Fibroblast of lung (primary cell): Measurements from ENCODE around the gene HSPG2. TPM values are rescaled to one million over a fixed set of nuclear protein-coding genes. Genes with fewer than 3 reads are reported as not detected.

Source experiments
- DNase-seq, 2 donors: peaks; one replicate each; pipeline versions ENCODE4 v3.0.0 to v3.0.0-alpha.2; 2010; ENCODE audit warnings: low read depth in 2 of 2
- H2AFZ ChIP-seq: 2 replicates; pipeline ENCODE4 v1.5.1; 2012; ENCODE audit warnings: low read length, control low read depth, inconsistent platforms
- H3K27ac ChIP-seq: 2 replicates; pipeline ENCODE4 v1.5.1; 2011; ENCODE audit warnings: low read length, control low read depth; ENCODE audit not compliant: insufficient read depth
- H3K27me3 ChIP-seq: 2 replicates; pipeline ENCODE4 v1.5.1; 2011; ENCODE audit warnings: mild to moderate bottlenecking, low read length; ENCODE audit not compliant: control insufficient read depth, insufficient read depth
- H3K36me3 ChIP-seq: 2 replicates; pipeline ENCODE4 v1.5.1; 2011; ENCODE audit warnings: low read length; ENCODE audit not compliant: control insufficient read depth, insufficient read depth
- H3K4me1 ChIP-seq: 2 replicates; pipeline ENCODE4 v1.5.1; 2011; ENCODE audit warnings: low read length; ENCODE audit not compliant: control insufficient read depth, insufficient read depth; ENCODE audit errors: extremely low read depth
- H3K4me2 ChIP-seq: 2 replicates; pipeline ENCODE4 v1.5.1; 2011; ENCODE audit warnings: low read length, control low read depth; ENCODE audit not compliant: insufficient read depth; ENCODE audit errors: extremely low read depth
- H3K4me3 ChIP-seq, 4 experiments: fragments of 200-600 bp in 1 of 4; sonication (generic) in 1 of 4; replicated peaks in 1 of 4; 2 replicates each; pipeline ENCODE4 v1.5.1; 2011 to 2016; ENCODE audit warnings: low read length in 4 of 4, low read depth in 3 of 4, mild to moderate bottlenecking in 3 of 4, control low read depth in 2 of 4, inconsistent platforms in 1 of 4, mixed read lengths in 1 of 4; ENCODE audit not compliant: insufficient read depth in 1 of 4; ENCODE audit errors: control extremely low read depth in 1 of 4
- H3K79me2 ChIP-seq: 2 replicates; pipeline ENCODE4 v1.5.1; 2012; ENCODE audit warnings: mild to moderate bottlenecking, low read length, inconsistent platforms; ENCODE audit not compliant: control insufficient read depth, insufficient read depth
- H3K9ac ChIP-seq: 2 replicates; pipeline ENCODE4 v1.5.1; 2011; ENCODE audit warnings: mild to moderate bottlenecking, low read length, control low read depth; ENCODE audit not compliant: insufficient read depth
- H3K9me3 ChIP-seq: 2 replicates; pipeline ENCODE4 v1.5.1; 2012; ENCODE audit warnings: low read depth, low read length; ENCODE audit not compliant: control insufficient read depth, insufficient read depth
- H4K20me1 ChIP-seq: 2 replicates; pipeline ENCODE4 v1.5.1; 2011; ENCODE audit warnings: low read length; ENCODE audit not compliant: control insufficient read depth, insufficient read depth; ENCODE audit errors: extremely low read depth
- EZH2 ChIP-seq: IDR thresholded peaks from 2 replicates; pipeline ENCODE4 v1.5.1; 2012; ENCODE audit warnings: low read length, control low read depth, mild to moderate bottlenecking; ENCODE audit errors: missing control alignments
- polyA plus RNA-seq, 2 donors: library from polyadenylated mRNA; depleted of rRNA in 1 of 2; stranded (reverse) in 1 of 2; unstranded in 1 of 2; fragments of >200 nt; gene quantifications; 2 replicates each; pipeline ENCODE4 v1.2.1, GENCODE V29; 2011 to 2012; ENCODE audit warnings: missing spikeins in 1 of 2
- total RNA-seq: library from RNA; depleted of rRNA; stranded (reverse); fragments of >200 nt; gene quantifications from 2 replicates; pipeline ENCODE4 v1.2.1, GENCODE V29; 2014
- TF ChIP-seq, protein P1 (sequence below), 2 donors: IDR thresholded peaks in 1 of 2; conservative IDR thresholded peaks in 1 of 2; 1 replicate in 1 of 2; 2 replicates in 1 of 2; pipeline ENCODE4 v1.5.1; 2011 to 2012; ENCODE audit warnings: low read length in 2 of 2, control low read depth in 1 of 2, inconsistent platforms in 1 of 2, low read depth in 1 of 2, mild to moderate bottlenecking in 1 of 2

HSPG2 gene
- total and polyA plus RNA-seq, 2 donors (not counting 1 experiment from before 2014, with no cell fraction given): 40.7 to 88.4 TPM

DNA sequence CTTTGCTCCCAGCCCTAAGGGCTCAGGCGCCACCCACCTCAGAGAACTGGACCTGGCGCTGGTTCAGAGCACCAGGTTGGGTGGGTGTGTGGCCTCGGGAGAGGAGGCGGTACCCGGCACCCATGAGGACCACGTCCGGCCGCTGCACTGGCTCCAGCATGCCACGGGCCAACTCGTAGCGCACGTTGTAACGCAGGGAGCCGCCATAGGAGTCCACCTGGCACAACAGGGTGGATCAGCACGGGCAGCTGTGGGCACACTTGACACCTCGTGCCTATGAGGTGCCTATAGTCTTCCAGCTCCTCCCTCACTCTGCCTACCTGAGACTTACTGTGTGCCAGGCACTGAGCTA lies 56.5 kb downstream of the HSPG2 start:
- no peak overlapping the region for H3K27ac ChIP-seq
- H2AFZ ChIP-seq: no peak overlapping the region
- TF ChIP-seq EZH2: no peak
- TF ChIP-seq, protein P1, sequence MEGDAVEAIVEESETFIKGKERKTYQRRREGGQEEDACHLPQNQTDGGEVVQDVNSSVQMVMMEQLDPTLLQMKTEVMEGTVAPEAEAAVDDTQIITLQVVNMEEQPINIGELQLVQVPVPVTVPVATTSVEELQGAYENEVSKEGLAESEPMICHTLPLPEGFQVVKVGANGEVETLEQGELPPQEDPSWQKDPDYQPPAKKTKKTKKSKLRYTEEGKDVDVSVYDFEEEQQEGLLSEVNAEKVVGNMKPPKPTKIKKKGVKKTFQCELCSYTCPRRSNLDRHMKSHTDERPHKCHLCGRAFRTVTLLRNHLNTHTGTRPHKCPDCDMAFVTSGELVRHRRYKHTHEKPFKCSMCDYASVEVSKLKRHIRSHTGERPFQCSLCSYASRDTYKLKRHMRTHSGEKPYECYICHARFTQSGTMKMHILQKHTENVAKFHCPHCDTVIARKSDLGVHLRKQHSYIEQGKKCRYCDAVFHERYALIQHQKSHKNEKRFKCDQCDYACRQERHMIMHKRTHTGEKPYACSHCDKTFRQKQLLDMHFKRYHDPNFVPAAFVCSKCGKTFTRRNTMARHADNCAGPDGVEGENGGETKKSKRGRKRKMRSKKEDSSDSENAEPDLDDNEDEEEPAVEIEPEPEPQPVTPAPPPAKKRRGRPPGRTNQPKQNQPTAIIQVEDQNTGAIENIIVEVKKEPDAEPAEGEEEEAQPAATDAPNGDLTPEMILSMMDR (conservative IDR thresholded peaks at IDR 0.05 in 1 of 2, IDR thresholded peaks at IDR 0.05 in 1 of 2; ENCODE audit: low read depth in 1 of 2, low read length in 2 of 2): no peak
- no peak overlapping the region for H3K4me2 ChIP-seq
- H3K9ac ChIP-seq: no peak overlapping the region
- H3K79me2 ChIP-seq: no peaks in the 10 kb centered on the region
- H4K20me1 ChIP-seq: no peaks in the 10 kb centered on the region
- no peak overlapping the region for H3K4me3 ChIP-seq
- H3K9me3 ChIP-seq: no peaks in the 10 kb centered on the region
- no peaks in the 10 kb centered on the region for H3K4me1 ChIP-seq
- no peaks in the 10 kb centered on the region for H3K27me3 ChIP-seq
- peaks cover 46% of the 10 kb centered on the region for H3K36me3 ChIP-seq
- DNase-seq: no peak

GRCh38 chr1:21879928-21880618 lies 57.0 kb downstream of the HSPG2 start:
- DNase-seq: no peak
- no peaks in the 10 kb centered on the region for H3K9me3 ChIP-seq
- H3K4me1 ChIP-seq: no peaks in the 10 kb centered on the region
- H3K9ac ChIP-seq: no peak overlapping the region
- no peak overlapping the region for H2AFZ ChIP-seq
- H3K79me2 ChIP-seq: no peaks in the 10 kb centered on the region
- H4K20me1 ChIP-seq: no peaks in the 10 kb centered on the region
- no peak overlapping the region for H3K27ac ChIP-seq
- no peak overlapping the region for H3K4me2 ChIP-seq
- H3K27me3 ChIP-seq: no peaks in the 10 kb centered on the region
- H3K4me3 ChIP-seq: no peak overlapping the region
- H3K36me3 ChIP-seq: peaks cover 51% of the 10 kb centered on the region
- TF ChIP-seq, protein P1 (conservative IDR thresholded peaks at IDR 0.05 in 1 of 2, IDR thresholded peaks at IDR 0.05 in 1 of 2; ENCODE audit: low read depth in 1 of 2, low read length in 2 of 2): no peak
- TF ChIP-seq EZH2: no peak

DNA sequence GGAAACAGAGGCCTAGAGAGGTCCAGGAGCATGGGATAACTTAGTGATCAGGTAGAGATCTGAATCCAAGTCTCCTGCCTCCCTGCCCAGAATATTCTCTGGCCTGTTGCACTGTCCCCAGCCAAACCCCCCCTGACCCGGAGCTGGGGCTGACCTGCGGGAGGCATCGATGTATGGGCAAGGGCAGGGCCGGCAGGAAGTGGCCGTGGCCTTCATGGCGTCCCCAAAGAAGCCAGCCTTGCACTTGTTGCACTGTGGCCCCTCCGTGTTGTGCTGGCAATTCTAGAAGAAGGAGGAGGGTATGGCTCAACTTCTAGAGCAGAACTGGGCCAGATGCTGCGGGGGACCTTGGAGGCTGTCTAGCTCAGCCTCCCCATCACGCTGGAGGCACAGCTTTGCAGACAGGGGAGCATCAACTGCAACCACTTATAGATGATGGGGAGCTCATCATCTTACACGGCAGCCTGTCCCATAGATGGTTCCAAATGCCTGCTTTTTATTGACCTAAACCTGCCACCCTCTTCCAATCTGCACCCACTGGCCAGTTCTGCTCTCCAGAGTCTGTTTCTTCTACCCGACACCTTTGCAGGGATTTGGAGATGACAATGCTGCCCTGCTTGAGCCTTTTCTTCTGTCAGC lies 58.2 kb downstream of the HSPG2 start:
- Histone ChIP-seq H3K27me3 (no peaks in the 10 kb centered on the region), H3K9me3 (no peaks in the 10 kb centered on the region), H3K4me3 (no peak overlapping the region), H3K36me3 (peaks cover 54% of the 10 kb centered on the region), H3K9ac (no peak overlapping the region), H3K27ac (no peak overlapping the region), H4K20me1 (no peaks in the 10 kb centered on the region), H3K79me2 (no peaks in the 10 kb centered on the region), H2AFZ (no peak overlapping the region), H3K4me1 (no peaks in the 10 kb centered on the region), H3K4me2 (no peak overlapping the region)
- TF ChIP-seq, protein P1 (conservative IDR thresholded peaks at IDR 0.05 in 1 of 2, IDR thresholded peaks at IDR 0.05 in 1 of 2; ENCODE audit: low read depth in 1 of 2, low read length in 2 of 2): no peak
- no peak for TF ChIP-seq EZH2
- no peak for DNase-seq
